Gastroesophageal sphincter (tissue), 3 donors: Measurements from ENCODE around the gene DTHD1.

Source experiments
- EP300 ChIP-seq: sonication (generic); formaldehyde crosslinking; IDR thresholded peaks from one replicate; pipeline ENCODE4 v1.6.1; 2017; ENCODE audit warnings: antibody characterized with exemption, mild to moderate bottlenecking
- POLR2A ChIP-seq, 2 donors: fragments of 450-650 bp; IDR thresholded peaks; one replicate each; pipeline ENCODE4 v1.6.1; 2017; ENCODE audit warnings: antibody characterized with exemption in 2 of 2, mild to moderate bottlenecking in 2 of 2, moderate library complexity in 1 of 2
- POLR2AphosphoS5 ChIP-seq: sonication (generic); formaldehyde crosslinking; IDR thresholded peaks from one replicate; pipeline ENCODE4 v1.6.1; 2017; ENCODE audit warnings: antibody characterized with exemption
- TF ChIP-seq, protein P1 (sequence below), 4 experiments: fragments of 200-600 bp in 2 of 4; fragments of 450-650 bp in 2 of 4; sonication (generic) in 1 of 4; IDR thresholded peaks; one replicate each; pipeline ENCODE4 v1.5.1; 2017 to 2019; ENCODE audit warnings: antibody characterized with exemption in 4 of 4, mild to moderate bottlenecking in 2 of 4, moderate library complexity in 2 of 4

DNA sequence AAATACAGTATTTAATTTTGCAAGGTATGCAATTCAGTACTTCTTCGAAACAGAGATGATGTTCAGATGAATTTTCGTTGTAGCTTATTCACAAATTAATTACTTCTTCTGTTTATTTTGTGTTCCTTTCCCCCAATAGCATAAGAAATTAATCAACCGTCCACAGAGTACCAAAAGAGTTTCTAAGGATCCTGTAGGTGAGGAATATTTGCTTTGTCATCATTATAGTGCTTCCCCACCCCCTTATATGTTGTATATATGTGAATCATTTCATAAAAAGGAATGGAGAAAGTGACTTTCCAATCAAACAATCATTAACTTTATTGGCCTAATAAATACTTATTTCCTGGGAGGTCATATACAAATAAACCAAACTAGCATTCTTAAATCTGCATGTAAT, 57.6 kb downstream of the DTHD1 start:
- TF ChIP-seq, protein P1, sequence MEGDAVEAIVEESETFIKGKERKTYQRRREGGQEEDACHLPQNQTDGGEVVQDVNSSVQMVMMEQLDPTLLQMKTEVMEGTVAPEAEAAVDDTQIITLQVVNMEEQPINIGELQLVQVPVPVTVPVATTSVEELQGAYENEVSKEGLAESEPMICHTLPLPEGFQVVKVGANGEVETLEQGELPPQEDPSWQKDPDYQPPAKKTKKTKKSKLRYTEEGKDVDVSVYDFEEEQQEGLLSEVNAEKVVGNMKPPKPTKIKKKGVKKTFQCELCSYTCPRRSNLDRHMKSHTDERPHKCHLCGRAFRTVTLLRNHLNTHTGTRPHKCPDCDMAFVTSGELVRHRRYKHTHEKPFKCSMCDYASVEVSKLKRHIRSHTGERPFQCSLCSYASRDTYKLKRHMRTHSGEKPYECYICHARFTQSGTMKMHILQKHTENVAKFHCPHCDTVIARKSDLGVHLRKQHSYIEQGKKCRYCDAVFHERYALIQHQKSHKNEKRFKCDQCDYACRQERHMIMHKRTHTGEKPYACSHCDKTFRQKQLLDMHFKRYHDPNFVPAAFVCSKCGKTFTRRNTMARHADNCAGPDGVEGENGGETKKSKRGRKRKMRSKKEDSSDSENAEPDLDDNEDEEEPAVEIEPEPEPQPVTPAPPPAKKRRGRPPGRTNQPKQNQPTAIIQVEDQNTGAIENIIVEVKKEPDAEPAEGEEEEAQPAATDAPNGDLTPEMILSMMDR (IDR thresholded peaks at IDR 0.05), result no peak
- TF ChIP-seq POLR2A (IDR thresholded peaks at IDR 0.05) (no peak), EP300 (no peak), POLR2AphosphoS5 (no peak)
